Measurements from ENCODE around the gene FAM168A. TPM values are rescaled to one million over a fixed set of nuclear protein-coding genes. Genes with fewer than 3 reads are reported as not detected.

FAM168A gene
- total RNA-seq, 1 experiment from 2014 or later, result 21.1 TPM

GRCh38 chr11:73510106-73510505 lies 87.8 kb downstream of the FAM168A start:
- no peak overlapping the region for H3K27ac ChIP-seq (ENCODE audit: insufficient read length, low read depth, low read length)
- H4K20me1 ChIP-seq (ENCODE audit: control insufficient read depth, insufficient read depth, insufficient read length), result no peaks in the 10 kb centered on the region
- no peak overlapping the region for H2BK120ac ChIP-seq (ENCODE audit: low read depth, low read length, poor library complexity, severe bottlenecking)
- no peaks in the 10 kb centered on the region for H3K4me1 ChIP-seq (ENCODE audit: insufficient read depth, low read length)
- no peak overlapping the region for H3K14ac ChIP-seq (ENCODE audit: insufficient read depth, low read length)
- H4K5ac ChIP-seq (ENCODE audit: insufficient read length, low read depth, low read length), result no peak overlapping the region
- no peak overlapping the region for H3K4me2 ChIP-seq (ENCODE audit: insufficient read depth, insufficient read length, low read length)
- DNase-seq, result no peak
- Mint-ChIP-seq H3K4me1 (no peaks in the 10 kb centered on the region), H3K27me3 (ENCODE audit: low read depth) (no peaks in the 10 kb centered on the region), H3K4me3 (no peak overlapping the region), H3K36me3 (ENCODE audit: insufficient read depth in 1 of 3, low read depth in 3 of 3) (peaks cover 3 to 9% (median 6%) of the 10 kb centered on the region in 3 experiments; a peak in 4 of 7 replicates), H3K9me3 (peaks cover 3 to 6% of the 10 kb centered on the region in 2 experiments; a peak in 3 of 5 replicates), H3K27ac (peak overlapping the region in 1 of 3 experiments; percentile 5; a peak in 1 of 7 replicates)
- H2BK5ac ChIP-seq (ENCODE audit: insufficient read length, low read length), result no peak overlapping the region
- no peak overlapping the region for H3K9ac ChIP-seq (ENCODE audit: extremely low read depth, insufficient read length, low read length)
- H2AK5ac ChIP-seq (ENCODE audit: insufficient read length, low read length), result no peak overlapping the region
- H3K23ac ChIP-seq (ENCODE audit: insufficient read length, low read depth, low read length), result no peak overlapping the region
- H4K8ac ChIP-seq (replicated peaks; ENCODE audit: insufficient read length, low read depth, low read length), result no peak overlapping the region
- no peak overlapping the region for H2AFZ ChIP-seq (ENCODE audit: low read length)
- no peak overlapping the region for H2BK20ac ChIP-seq (ENCODE audit: low read depth, low read length, poor library complexity, severe bottlenecking)
- H3K27me3 ChIP-seq (ENCODE audit: insufficient read depth, low read length), result no peaks in the 10 kb centered on the region
- H2BK12ac ChIP-seq (ENCODE audit: insufficient read length, low read depth, low read length), result no peak overlapping the region
- no peaks in the 10 kb centered on the region for H3K9me3 ChIP-seq (ENCODE audit: control insufficient read depth, low read depth, low read length)
- H2BK15ac ChIP-seq (ENCODE audit: low read depth, low read length), result no peak overlapping the region
- no peak overlapping the region for H4K91ac ChIP-seq (ENCODE audit: insufficient read length, low read depth, low read length)
- no CpG with 5 or more reads among the region's 4 CpGs for WGBS (ENCODE audit: extremely low coverage, insufficient read length, low lambda C conversion rate)
- no peak overlapping the region for H3K18ac ChIP-seq (ENCODE audit: insufficient read length, low read depth, low read length)
- H3T11ph ChIP-seq (ENCODE audit: low read length), result no peak overlapping the region
- H3K79me1 ChIP-seq (ENCODE audit: insufficient read depth, low read depth, low read length, poor library complexity, severe bottlenecking), result no peaks in the 10 kb centered on the region
- H3K79me2 ChIP-seq (ENCODE audit: insufficient read depth, low read length), result no peaks in the 10 kb centered on the region
- H3K23me2 ChIP-seq (ENCODE audit: insufficient read length, low read depth, low read length, poor library complexity, severe bottlenecking), result no peaks in the 10 kb centered on the region
- TF ChIP-seq CTCF (conservative IDR thresholded peaks at IDR 0.05), result no peak
- H3K56ac ChIP-seq (ENCODE audit: insufficient read length, low read depth, low read length), result no peak overlapping the region
- H3K4ac ChIP-seq (ENCODE audit: low read depth, low read length), result no peak overlapping the region
